Measurements from ENCODE around the gene EED. TPM values are rescaled to one million over a fixed set of nuclear protein-coding genes. Genes with fewer than 3 reads are reported as not detected.

Gene EED
- polyA plus RNA-seq, 3 donors, result 40.3 to 44.0 (median 43.9) TPM

Other genes with a start within 250 kb of the EED start
- gene PICALM, start 175.7 kb upstream of the EED start, polyA plus RNA-seq (ENCODE audit: insufficient read length in 3 of 3), result 100 to 1,000 TPM; 227 to 296 (median 288) TPM
- gene HIKESHI, start 57.5 kb downstream of the EED start, polyA plus RNA-seq (ENCODE audit: insufficient read length in 3 of 3), result 10 to 100 TPM; 43.3 to 55.7 (median 45.5) TPM
- 1 to 10 TPM in 2 of 3 donors, under 1 TPM in 1; 0.98 to 1.3 (median 1.1) TPM for gene CCDC81, start 130.1 kb downstream of the EED start, polyA plus RNA-seq (ENCODE audit: insufficient read length in 3 of 3)

All from renal cortex interstitium (tissue), 3 donors.